ENCODE data around the gene CCDC197. TPM values are rescaled to one million over a fixed set of nuclear protein-coding genes. Genes with fewer than 3 reads are reported as not detected.

The CCDC197 gene
- total and polyA plus RNA-seq, 3 donors from 2014 or later, result 5.6 to 31.0 (median 20.7) TPM

DNA sequence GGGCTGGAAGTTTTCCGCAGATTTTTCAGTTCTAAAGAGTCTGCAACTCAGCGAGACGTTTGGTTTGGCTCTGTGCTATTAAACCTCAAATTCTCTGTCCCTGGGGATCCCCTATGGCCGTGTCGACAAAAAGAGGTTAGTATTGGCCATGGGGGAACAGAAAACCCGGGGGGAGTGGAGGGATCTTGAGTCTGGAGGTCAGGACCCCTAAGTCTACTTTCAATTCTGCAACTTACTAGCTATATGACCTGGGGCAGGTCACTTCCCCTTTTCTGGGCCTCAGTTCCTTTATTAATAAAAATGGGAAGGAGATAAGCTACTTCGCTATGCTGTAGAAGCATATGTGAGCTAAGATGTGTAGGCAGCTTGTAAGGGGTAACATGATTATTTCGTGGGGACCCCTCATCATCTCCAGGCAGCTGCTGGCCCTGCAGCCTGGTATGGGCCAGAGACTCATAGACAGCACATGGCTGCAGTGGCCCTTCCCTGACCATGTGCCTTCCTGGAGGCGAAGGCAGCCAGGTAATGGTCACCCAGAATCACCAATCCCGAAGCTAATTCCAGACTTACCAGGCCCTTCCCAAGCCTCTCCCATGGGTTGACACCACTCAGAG is 29.4 kb upstream of the CCDC197 start:
- no peaks in the 10 kb centered on the region for H3K4me1 ChIP-seq
- H3K27me3 ChIP-seq, result no peaks in the 10 kb centered on the region
- no peak for TF ChIP-seq POLR2A (IDR thresholded peaks at IDR 0.05)
- TF ChIP-seq, protein P1, sequence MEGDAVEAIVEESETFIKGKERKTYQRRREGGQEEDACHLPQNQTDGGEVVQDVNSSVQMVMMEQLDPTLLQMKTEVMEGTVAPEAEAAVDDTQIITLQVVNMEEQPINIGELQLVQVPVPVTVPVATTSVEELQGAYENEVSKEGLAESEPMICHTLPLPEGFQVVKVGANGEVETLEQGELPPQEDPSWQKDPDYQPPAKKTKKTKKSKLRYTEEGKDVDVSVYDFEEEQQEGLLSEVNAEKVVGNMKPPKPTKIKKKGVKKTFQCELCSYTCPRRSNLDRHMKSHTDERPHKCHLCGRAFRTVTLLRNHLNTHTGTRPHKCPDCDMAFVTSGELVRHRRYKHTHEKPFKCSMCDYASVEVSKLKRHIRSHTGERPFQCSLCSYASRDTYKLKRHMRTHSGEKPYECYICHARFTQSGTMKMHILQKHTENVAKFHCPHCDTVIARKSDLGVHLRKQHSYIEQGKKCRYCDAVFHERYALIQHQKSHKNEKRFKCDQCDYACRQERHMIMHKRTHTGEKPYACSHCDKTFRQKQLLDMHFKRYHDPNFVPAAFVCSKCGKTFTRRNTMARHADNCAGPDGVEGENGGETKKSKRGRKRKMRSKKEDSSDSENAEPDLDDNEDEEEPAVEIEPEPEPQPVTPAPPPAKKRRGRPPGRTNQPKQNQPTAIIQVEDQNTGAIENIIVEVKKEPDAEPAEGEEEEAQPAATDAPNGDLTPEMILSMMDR (IDR thresholded peaks at IDR 0.05), result no peak
- no peak for DNase-seq
- H3K27ac ChIP-seq, result no peak overlapping the region
- H3K4me3 ChIP-seq, result no peak overlapping the region
- H3K36me3 ChIP-seq (ENCODE audit: low read depth, missing control alignments), result no peaks in the 10 kb centered on the region
- 79 to 85% methylated on average over 8 to 10 of the region's 10 CpGs for WGBS, 2 donors
- H3K9me3 ChIP-seq, result no peaks in the 10 kb centered on the region
- intact Hi-C loops (cut with DNase I; ENCODE audit: low total_unique reads), result no loop called here

- Histone ChIP-seq H3K27ac (no peak overlapping the region), H3K4me3 (no peak overlapping the region), H3K27me3 (no peaks in the 10 kb centered on the region), H3K9me3 (no peaks in the 10 kb centered on the region), H3K4me1 (no peaks in the 10 kb centered on the region), H3K36me3 (ENCODE audit: low read depth, missing control alignments) (no peaks in the 10 kb centered on the region)
- intact Hi-C loops (cut with DNase I; ENCODE audit: low total_unique reads), result no loop called here
- TF ChIP-seq POLR2A (IDR thresholded peaks at IDR 0.05), result no peak
- TF ChIP-seq, protein P1 (IDR thresholded peaks at IDR 0.05), result no peak
- DNase-seq, result no peak
- 76 to 77% methylated on average over 12 of the region's 12 CpGs for WGBS, 2 donors
Measured at GRCh38 chr14:93969082-93969828, 27.8 kb upstream of the CCDC197 start.

DNA sequence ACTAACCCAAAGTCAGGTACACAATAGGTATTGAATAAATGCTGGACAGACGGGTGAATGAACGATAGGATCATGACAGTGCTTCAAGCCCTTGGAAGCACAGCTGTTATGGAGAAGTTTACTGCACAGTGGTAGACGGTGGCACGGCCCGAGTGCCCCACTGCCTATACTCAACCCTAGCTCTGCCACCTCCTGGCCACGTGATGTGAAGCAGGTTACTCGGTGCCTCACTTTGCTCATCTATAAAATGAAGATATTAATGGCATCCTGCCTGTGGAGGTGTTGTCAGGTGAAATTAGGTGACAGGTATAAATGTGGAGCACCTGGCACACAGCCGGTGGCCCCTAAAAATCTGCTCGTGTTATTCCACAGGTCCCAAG is 26.5 kb upstream of the CCDC197 start:
- no peaks in the 10 kb centered on the region for H3K4me1 ChIP-seq
- WGBS, 2 donors, result 72 to 79% methylated on average over 9 of the region's 9 CpGs
- H3K27me3 ChIP-seq, result no peaks in the 10 kb centered on the region
- intact Hi-C loops (cut with DNase I; ENCODE audit: low total_unique reads), result no loop called here
- H3K27ac ChIP-seq, result no peak overlapping the region
- no peaks in the 10 kb centered on the region for H3K9me3 ChIP-seq
- no peak overlapping the region for H3K4me3 ChIP-seq
- DNase-seq, result no peak
- no peaks in the 10 kb centered on the region for H3K36me3 ChIP-seq (ENCODE audit: low read depth, missing control alignments)
- TF ChIP-seq, protein P1 (IDR thresholded peaks at IDR 0.05), result peak in 1 of 3 experiments; percentile 10
- TF ChIP-seq POLR2A (IDR thresholded peaks at IDR 0.05), result no peak

DNA sequence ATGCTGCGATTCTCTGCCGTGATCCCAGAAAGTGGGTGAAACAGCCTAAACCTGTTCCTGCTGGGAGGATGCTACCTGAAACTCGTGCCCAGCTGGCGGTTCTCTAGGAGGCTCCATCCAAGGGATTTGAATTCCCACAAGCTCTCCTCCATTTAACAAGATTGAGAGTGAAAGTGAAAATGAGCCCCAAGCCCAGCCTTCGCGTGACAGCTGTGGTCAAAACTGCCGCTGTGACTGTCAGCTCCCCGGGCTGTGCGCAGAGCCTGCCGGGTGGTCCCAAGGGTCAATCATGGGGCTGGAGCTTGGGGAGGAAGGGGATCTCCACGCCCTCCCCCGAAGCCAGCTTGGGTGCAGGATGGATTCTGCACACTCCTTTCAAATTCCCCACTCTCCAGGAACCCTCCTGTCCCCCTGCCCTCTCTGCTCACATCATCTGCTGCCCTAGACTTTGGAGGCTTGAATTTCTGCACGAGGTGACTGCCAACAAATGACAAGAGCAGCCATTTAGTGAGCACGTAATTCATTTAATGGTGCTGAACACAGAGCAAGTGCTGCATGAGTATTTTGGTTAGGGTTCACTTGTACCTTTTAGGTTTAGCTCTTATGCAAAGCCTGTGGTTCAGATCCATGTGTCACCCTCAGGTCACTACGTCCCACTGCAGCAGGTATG is 26.0 kb upstream of the CCDC197 start:
- Histone ChIP-seq H3K4me3 (no peak overlapping the region), H3K4me1 (no peaks in the 10 kb centered on the region), H3K36me3 (ENCODE audit: low read depth, missing control alignments) (no peaks in the 10 kb centered on the region), H3K27me3 (no peaks in the 10 kb centered on the region), H3K27ac (no peak overlapping the region), H3K9me3 (no peaks in the 10 kb centered on the region)
- no peak for TF ChIP-seq POLR2A (IDR thresholded peaks at IDR 0.05)
- TF ChIP-seq, protein P1 (IDR thresholded peaks at IDR 0.05), result no peak
- intact Hi-C loops (cut with DNase I; ENCODE audit: low total_unique reads), result no loop called here
- WGBS, 2 donors, result 76 to 83% methylated on average over 9 to 15 of the region's 15 CpGs
- DNase-seq, result no peak

All from testis (tissue), 3 donors.